GM21717 (cell line): Measurements from ENCODE around the gene BPIFB2.
"Not testable (repeated sequence)": the region's sequence is repeated elsewhere in the genome, so short reads cannot be mapped to it uniquely, and the experiment has no call there.

Experiments
- ATAC-seq: cut with Tn5 transposase; IDR thresholded peaks from one replicate; pipeline ENCODE4 v1.9.1; 2021; ENCODE audit warnings: mild to moderate bottlenecking, moderate library complexity; ENCODE audit not compliant: unreplicated experiment

The BPIFB2 gene

DNA sequence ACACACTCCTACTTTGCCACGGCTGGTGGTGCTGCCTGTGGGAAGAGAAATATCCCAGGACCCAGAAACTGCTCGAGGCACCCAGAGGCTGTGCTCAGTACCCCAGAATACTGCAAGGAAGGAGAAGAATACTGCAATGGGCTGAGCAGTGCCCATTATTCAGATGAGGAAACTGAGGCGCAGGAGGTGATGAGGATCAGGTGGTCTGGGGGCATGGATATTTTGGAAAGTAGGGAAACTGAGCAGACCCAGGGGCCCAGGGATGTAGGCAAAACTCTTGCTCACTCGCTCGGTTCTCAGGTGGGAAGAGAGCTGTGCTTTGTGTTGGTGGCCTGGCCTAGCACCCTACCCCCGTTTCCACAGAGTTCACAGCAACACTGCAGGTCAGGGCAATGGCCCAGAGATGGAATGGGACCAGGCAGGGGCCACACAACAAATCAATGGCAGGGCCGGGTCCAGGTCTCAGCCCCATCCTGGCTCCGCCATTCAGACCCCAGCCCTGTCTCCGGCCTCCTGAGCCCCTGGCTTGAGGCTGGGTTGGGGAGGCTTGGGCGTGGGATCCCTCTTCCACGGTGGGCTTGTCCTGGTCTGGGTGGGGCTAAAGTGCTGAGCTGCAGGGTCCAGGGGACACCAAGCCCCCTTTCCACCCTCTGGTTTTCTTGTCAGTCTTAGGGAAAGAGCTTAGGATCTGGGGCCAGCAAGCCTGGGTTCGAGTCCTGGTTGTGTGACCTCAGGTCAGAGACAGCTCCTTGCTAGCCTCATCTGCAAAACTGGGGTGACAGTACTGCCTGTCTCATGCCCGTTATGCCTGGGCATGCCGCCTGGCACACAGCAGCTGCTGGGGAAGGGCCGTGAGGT, 37.2 kb upstream of the BPIFB2 start:
- ATAC-seq: no peak

DNA sequence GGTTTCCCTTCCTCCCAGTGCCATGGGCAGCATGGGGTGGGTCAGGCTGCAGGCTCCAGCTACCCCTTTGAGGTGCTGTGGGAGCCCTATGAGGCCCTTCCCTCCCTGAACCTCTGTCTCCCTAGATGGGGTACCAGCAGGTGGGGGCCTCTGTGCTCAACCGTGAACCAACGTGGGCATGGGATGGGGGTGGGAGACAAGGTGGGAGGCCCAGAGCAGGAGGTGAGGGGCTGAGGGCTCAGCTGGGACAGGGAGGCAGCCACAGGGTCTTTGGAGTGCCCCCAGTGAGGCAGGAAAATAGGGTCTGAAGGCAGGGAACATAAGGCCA, 36.6 kb upstream of the BPIFB2 start:
- ATAC-seq: no peak

DNA sequence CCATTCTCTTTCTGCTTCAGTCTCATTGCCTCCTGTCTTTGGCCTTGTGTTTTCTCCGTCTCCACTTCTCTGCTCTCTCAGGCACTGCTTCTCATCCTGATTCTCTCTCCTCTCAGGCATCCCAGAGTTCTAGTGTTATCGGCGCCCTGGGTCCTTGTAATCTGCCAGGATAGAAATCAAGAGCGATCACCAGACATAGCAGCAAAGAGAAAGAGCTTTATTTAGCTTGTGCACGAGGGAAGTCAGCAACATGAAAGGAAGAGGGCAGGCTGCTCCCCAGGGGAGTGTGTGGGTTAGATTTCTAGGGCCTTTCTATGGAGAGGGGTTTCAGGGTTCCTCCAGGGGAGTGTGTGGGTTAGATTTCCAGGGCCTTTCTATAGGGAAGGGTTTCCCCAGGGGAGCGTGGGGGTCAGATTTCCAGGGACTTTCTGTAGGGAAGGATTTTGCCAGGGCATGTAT, 35.8 kb upstream of the BPIFB2 start:
- ATAC-seq: peak; percentile 16

DNA sequence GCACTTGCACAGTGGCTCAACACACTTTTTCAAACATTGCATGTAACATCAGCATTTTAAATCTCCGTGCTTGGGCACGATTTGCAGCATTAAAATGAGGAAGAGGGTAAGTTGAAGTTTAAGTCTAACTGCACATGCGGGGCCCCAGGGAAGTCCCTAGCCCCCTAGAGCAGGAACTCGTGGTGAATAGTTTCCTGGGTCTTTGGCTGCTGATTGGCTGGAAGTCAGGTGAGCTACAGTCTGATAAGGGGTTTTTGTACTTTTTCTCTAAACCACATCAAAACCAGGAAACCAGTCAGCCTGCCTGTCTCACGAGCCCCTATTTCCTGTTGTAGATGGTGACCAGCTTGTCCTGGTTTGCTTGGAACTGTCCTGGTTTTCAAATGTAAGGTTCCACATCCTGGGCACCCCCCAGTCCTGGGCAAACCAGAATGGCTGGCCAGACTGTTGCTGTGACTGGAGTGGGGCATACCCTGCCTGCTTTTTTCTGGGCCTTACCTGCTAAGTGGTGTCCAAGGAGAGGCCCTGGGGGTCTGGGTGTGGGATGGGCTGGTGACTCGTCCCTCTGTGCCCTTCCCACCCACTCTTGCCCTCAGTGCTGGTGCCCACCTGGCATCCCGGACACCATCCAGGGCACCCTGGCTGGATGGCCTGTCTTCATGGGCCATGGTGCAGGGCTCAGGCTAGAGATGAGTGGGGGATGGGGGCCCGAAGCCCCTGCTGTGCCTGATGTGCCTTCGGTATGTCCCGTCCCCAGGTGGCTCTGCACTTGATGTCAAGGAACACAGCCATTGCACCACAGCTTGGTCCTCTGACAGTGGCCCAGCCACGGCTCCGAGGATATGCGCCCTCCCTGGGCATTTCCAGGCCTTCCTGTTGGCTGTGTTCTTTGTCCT, 35.1 kb upstream of the BPIFB2 start:
- peak; percentile 80 for ATAC-seq

DNA sequence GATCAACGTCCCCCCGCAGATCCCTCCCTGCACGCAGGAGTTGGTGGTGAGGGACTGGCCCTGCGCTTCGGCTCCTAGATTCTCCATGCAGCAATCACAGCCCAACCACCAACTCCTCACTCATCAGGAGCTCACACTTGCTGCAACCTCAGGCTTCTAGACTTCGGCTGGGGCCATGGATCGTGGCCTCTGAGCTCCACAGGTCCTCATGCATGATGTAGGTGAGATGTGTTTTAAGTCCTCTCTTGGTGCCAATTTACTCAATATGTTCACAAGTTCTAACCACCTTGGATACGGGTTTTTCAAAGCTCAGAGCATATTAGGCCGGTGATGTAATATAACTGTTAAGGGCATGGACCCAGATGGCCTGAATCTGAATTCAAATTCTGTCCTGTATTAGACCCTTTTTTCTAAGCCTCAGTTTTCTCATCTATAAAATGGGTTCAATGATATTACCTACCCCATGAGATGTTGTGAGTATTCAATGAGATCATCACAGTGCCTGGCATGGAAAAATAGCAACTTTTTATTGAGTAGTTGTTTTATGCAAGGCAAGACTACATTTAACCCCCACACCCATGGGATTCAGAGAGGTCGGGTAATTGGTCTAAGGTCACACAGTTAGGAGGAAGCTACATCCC, 34.3 kb upstream of the BPIFB2 start:
- ATAC-seq: no peak

GRCh38 chr20:32974204-32975064, 33.1 kb upstream of the BPIFB2 start:
- not testable (repeated sequence) for ATAC-seq

- not testable (repeated sequence) for ATAC-seq
Measured at GRCh38 chr20:32975121-32975520, 32.4 kb upstream of the BPIFB2 start.

GRCh38 chr20:32975698-32976674, 31.5 kb upstream of the BPIFB2 start:
- ATAC-seq: no peak

GRCh38 chr20:32976746-32977145, 30.8 kb upstream of the BPIFB2 start:
- no peak for ATAC-seq

DNA sequence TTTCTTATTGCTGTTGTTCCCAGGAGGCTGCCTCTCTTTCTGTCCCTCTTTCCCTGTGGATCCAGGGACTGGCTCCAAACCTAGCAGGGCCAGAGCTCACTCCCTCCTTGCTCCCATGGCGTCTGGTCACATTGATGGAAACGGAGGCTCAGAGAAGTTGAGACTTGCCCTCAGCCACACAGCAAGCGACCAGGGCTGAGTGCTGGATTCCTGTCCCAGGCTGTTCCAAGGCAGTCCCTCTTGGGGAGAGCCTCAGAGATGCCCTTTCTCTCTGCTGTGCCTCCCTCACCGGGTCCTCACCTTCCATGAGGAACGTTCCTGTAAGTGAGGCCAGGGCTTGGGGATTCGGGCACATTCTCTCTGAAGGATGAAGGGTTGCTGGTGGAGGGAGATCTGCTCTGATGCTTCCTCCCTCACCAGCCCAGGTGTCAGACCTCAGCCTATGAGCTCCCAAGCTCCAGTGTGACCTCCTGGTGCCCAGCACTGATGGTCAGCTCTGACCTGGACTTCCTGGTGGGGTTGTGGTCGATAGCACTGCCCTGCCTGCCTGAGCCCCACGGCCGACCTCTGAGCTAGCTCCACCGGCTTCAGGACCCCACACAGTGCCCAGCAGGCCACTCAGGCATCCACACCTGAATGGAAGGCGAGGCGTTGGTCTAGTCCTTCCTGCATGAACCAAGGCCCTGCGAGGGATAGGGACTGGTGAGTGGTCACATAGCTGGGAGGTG, 30.1 kb upstream of the BPIFB2 start:
- ATAC-seq: no peak

DNA sequence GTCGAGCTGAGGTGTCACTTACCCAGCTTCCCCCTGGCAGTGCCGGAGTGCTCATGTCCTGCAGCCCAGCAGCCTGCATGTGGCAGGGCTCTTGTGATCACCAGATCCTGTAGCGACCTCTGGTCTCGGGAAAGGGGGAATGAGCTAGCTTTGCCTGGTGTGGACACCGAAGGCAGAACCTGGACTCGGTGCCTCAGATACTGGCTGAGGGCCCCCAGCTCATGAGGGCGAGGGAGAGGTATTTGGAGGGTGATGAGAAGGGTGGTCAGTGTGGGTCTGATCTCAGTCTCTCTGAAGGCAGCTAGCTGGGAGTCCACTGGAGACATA, 29.5 kb upstream of the BPIFB2 start:
- no peak for ATAC-seq

DNA sequence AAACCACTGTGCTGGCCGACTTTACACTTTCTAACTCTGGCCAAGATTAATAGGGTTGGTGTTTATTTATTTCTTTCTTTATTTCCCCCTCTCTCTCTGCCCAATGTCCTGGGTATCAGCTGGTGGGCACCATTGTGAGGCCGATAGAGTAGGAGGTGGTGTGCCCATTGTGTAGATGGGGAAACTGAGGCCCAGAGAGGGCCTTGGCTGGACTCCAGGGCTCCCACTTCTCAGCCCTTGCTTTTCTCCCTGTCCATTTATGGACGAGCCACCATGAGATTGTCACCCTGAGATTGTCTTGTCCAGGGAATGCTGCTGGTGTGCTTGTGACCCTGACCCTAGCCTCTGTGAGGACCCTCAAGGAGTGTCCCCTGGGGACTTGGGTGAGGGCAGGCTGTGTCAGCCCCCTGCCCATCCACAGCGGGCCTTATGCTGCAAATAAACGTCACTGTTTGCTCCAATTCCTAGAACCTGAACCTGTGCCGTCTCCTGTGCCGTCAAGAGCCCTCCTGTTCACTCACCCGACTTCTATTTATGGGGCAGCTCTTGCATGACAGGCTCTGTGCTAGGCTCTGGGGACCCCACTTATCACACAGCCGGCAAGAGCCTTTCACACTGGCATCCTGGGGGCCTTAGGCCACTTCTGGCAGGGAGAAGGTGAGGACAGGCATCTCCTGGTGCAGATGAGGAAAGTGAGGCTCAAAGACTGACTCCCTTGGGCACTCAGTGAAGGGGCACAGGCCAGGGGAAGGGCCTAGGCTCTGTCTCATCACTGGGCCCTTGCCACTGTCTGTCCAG, 28.1 kb upstream of the BPIFB2 start:
- ATAC-seq: no peak

DNA sequence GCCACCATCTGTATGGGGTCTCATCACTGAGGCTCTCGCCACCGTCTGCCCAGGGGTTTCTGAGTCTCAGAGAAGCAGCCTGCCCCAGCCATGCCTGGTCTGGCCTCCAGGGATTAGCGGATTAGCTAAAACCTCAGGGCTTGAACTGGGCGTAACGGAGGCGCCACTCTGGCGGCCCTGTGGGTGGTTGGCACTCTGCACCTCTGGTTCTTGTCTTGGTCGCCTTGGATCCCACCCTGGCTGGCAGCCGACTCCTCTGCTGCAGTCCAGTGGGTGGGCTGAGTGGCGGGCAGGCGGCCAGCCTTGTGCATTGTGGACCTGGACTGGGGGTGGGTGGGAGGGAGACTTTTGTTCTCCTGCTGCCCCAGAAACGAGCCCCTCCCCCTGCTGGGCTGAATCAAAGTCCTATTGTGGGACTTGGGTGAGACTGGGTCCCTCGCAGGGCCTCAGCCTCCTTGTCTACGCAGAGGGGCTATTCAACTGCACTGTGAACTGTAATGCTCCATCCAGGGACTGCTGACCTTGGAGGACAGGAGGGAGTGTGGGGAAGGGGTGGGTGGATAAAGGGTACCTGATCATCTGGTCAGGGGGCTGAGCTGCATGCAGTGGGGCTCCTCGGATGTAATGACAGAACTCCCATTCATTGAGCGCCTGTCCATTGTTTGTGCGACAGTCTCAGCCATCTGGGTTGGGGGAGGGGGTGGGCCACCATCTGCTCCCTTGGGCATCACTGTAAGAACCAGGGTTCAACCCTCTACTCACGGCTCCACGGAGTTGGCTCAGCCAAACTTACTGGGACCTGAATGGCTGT, 27.2 kb upstream of the BPIFB2 start:
- ATAC-seq: no peak

DNA sequence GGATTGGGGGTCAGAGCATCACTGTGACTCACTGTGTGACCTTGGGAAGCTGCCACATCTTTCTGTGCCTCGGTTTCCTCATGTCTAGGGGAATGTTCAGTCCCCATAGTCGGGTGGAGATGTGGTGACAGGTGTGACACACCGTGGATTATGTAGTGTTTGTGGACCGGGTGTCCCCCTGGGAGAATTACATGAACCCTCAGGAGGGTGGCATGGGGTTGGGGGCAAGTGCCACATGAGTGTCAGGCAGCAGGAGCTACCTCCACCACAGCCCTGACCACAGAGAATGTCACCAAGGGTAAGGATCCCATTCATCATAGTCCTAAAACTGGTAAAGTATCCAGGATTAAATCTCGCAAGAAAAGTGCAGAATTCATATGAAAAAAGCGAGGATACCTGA, 26.5 kb upstream of the BPIFB2 start:
- no peak for ATAC-seq

DNA sequence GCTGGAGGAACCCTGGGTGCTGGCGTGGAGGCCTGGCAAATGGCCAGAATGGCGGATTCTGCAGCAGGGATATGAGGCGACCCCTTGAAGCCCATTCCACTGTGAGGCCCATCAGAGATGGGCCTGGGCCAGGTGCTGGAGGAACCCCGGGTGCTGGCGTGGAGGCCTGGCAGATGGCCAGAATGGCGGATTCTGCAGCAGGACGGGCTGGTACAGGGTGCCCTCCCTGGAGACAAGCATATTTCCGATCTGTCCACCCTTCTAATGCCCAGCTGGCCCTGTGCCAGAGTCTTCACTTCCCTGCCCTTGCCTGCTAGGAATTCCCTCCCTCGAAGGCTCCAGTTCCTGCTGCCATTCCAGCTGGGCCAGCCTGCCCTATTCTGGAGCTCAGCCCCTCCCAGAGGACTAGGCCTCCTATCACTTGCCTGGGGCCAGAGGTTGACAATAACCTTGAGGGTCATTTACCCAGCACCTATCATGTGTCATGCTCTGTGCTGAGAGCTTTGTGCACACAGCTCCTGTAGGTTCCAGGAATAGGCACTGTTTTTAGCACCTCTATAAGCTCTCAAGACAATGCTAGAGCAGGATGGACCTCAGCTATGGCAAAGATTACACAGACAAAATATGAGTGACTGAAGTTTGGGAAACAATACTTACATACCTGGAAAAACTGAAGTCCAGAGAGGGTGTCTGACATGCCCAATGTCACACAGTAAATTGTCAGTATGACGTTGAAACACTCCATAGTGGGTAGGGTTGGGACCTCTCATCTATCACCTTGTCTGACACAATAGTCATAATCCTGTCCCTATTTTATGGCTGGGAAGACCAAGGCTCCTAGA, 24.7 kb upstream of the BPIFB2 start:
- no peak for ATAC-seq

- no peak for ATAC-seq
Measured at GRCh38 chr20:32983459-32984112, 23.9 kb upstream of the BPIFB2 start.
